OCI-LY7 (cell line): ENCODE results near the gene ACACB. TPM values are rescaled to one million over a fixed set of nuclear protein-coding genes. Genes with fewer than 3 reads are reported as not detected.

Experiments
- BruUV-seq: library from RNA; stranded (reverse); fragments of 400-500 nt; replicated peaks from 2 replicates; lab custom pipeline; 2021; lab: Mats Ljungman, UMichigan
- CTCF ChIA-PET: fragments of 300-600 bp; sonication (Branson Sonifier 250); formaldehyde crosslinking; loops from one replicate; lab custom pipeline; 2022; ENCODE audit warnings: antibody characterized with exemption; ENCODE audit not compliant: unreplicated experiment; lab: Charles Lee
- POLR2A ChIA-PET: fragments of 300-600 bp; sonication (Branson Sonifier 250); formaldehyde crosslinking; loops from one replicate; lab custom pipeline; 2022; ENCODE audit warnings: antibody characterized with exemption; lab: Charles Lee
- DNase-seq: peaks from one replicate; pipeline ENCODE4 v3.0.0-alpha.2; 2015; ENCODE audit warnings: low spot score
- H2AFZ ChIP-seq: fragments of 200-600 bp; sonication (generic), shearing (Covaris generic); 2 replicates; pipeline ENCODE4 v1.6.1; 2014; ENCODE audit warnings: mild to moderate bottlenecking, antibody characterized with exemption, low read length, moderate library complexity
- H3K27ac ChIP-seq: fragments of 200-600 bp; sonication (generic); 2 replicates; pipeline ENCODE4 v1.5.1; 2014; ENCODE audit warnings: mixed run types, low read depth, mild to moderate bottlenecking, moderate library complexity, low read length, inconsistent platforms; ENCODE audit not compliant: poor library complexity, severe bottlenecking
- H3K36me3 ChIP-seq: fragments of 200-600 bp; sonication (generic); 2 replicates; pipeline ENCODE4 v1.6.1; 2014; ENCODE audit warnings: mild to moderate bottlenecking, antibody characterized with exemption, low read length, moderate library complexity, mixed read lengths; ENCODE audit not compliant: insufficient read depth
- H3K4me1 ChIP-seq: fragments of 200-600 bp; sonication (generic); 2 replicates; pipeline ENCODE4 v1.5.1; 2014; ENCODE audit warnings: mild to moderate bottlenecking, low read length; ENCODE audit not compliant: insufficient read depth, poor library complexity, severe bottlenecking
- H3K4me2 ChIP-seq: fragments of 200-600 bp; sonication (generic); 2 replicates; pipeline ENCODE4 v1.6.1; 2014; ENCODE audit warnings: mild to moderate bottlenecking, low read length
- H3K4me3 ChIP-seq: fragments of 200-600 bp; sonication (generic); 2 replicates; pipeline ENCODE4 v1.5.1; 2014; ENCODE audit warnings: mild to moderate bottlenecking, low read depth, low read length; ENCODE audit not compliant: poor library complexity, severe bottlenecking
- H3K79me2 ChIP-seq: fragments of 200-600 bp; sonication (generic); 2 replicates; pipeline ENCODE4 v1.6.1; 2016; ENCODE audit warnings: low read depth, mild to moderate bottlenecking, low read length, moderate library complexity, mixed read lengths; ENCODE audit not compliant: insufficient read depth
- H3K9me2 ChIP-seq: fragments of 200-600 bp; sonication (generic); 2 replicates; pipeline ENCODE4 v1.6.1; 2016; ENCODE audit warnings: mild to moderate bottlenecking, low read length, mixed read lengths; ENCODE audit not compliant: insufficient read depth
- H3K9me3 ChIP-seq: fragments of 200-600 bp; sonication (generic); 2 replicates; pipeline ENCODE4 v1.6.1; 2014; ENCODE audit warnings: mild to moderate bottlenecking, mixed run types, low read length, mixed read lengths
- H4K20me1 ChIP-seq: fragments of 200-600 bp; sonication (generic); 2 replicates; pipeline ENCODE4 v1.6.1; 2014; ENCODE audit warnings: mild to moderate bottlenecking, antibody characterized with exemption, low read length, moderate library complexity, mixed read lengths; ENCODE audit not compliant: insufficient read depth
- EZH2phosphoT487 ChIP-seq: fragments of 200-600 bp; sonication (generic); IDR thresholded peaks from 2 replicates; pipeline ENCODE4 v1.6.1; 2018; ENCODE audit warnings: low read depth, borderline replicate concordance, mild to moderate bottlenecking, mixed run types, antibody characterized with exemption, low read length, moderate library complexity, mixed read lengths
- intact Hi-C: fragments of 100-400 bp; cut with micrococcal nuclease; formaldehyde crosslinking; loops from one replicate; pipeline ENCODE4 v1.10.0; 2022; ENCODE audit not compliant: unreplicated experiment
- total RNA-seq, 2 experiments: library from RNA; depleted of rRNA in 1 of 2; stranded (reverse); fragments of >200 nt in 1 of 2; shearing (Covaris generic) in 1 of 2; gene quantifications; 2 replicates each; pipeline ENCODE4 v1.2.3, GENCODE V29; 2014 to 2022
- TF ChIP-seq, protein P1 (sequence below): fragments of 200-600 bp; sonication (generic); conservative IDR thresholded peaks from 2 replicates; pipeline ENCODE4 v1.5.1; 2014; ENCODE audit warnings: mild to moderate bottlenecking, antibody characterized with exemption, low read length, moderate library complexity, mixed read lengths

The ACACB gene
- total RNA-seq, 2 experiments from 2014 or later: 19.7 to 45.1 TPM

DNA sequence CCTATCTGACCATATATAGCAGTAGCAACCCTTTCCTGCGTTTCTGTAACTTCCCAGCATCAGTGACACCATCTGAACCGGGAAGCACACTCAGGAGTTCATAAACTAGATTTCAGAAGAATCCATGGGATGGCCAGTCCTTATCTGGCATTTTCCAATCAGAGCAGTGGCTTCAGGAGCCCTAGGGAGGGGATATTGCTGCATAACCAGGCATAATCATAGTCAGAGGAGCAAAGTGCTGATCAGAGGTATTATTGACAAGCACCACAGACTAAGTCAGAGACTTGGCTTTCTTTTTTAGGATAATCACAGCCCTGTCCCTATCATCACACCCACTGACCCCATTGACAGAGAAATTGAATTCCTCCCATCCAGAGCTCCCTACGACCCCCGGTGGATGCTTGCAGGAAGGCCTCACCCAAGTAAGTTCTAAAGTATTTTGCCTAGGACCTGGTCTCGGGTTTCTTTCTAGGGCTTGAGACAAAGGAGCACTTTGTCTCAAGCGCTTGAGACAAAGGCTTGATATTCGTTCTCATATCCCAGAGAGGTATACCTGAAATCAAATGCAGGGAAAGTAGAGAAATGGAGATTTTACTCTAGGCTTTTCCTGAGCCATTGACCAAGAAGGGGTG lies 137.6 kb downstream of the ACACB start:
- no peaks in the 10 kb centered on the region for H3K9me3 ChIP-seq
- no peaks in the 10 kb centered on the region for H3K79me2 ChIP-seq
- intact Hi-C loops: no loop called here
- no peaks in the 10 kb centered on the region for H3K4me1 ChIP-seq
- ChIA-PET CTCF (no interaction called here), POLR2A (interaction anchor here (0.5 to 0.7 kb wide), 2 partner anchors 10 to 70 kb away, joined by 3 read pairs; no protein-coding TSS in a partner anchor)
- H4K20me1 ChIP-seq: no peaks in the 10 kb centered on the region
- no peaks in the 10 kb centered on the region for H3K9me2 ChIP-seq
- TF ChIP-seq EZH2phosphoT487: no peak
- TF ChIP-seq, protein P1, sequence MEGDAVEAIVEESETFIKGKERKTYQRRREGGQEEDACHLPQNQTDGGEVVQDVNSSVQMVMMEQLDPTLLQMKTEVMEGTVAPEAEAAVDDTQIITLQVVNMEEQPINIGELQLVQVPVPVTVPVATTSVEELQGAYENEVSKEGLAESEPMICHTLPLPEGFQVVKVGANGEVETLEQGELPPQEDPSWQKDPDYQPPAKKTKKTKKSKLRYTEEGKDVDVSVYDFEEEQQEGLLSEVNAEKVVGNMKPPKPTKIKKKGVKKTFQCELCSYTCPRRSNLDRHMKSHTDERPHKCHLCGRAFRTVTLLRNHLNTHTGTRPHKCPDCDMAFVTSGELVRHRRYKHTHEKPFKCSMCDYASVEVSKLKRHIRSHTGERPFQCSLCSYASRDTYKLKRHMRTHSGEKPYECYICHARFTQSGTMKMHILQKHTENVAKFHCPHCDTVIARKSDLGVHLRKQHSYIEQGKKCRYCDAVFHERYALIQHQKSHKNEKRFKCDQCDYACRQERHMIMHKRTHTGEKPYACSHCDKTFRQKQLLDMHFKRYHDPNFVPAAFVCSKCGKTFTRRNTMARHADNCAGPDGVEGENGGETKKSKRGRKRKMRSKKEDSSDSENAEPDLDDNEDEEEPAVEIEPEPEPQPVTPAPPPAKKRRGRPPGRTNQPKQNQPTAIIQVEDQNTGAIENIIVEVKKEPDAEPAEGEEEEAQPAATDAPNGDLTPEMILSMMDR: 0 out of 2 replicates have a peak, but pooled peaks have one; percentile 25
- H3K4me2 ChIP-seq: no peak overlapping the region
- DNase-seq: no peak
- BruUV-seq: no TSS peak
- no peak overlapping the region for H2AFZ ChIP-seq
- no peak overlapping the region for H3K4me3 ChIP-seq
- H3K36me3 ChIP-seq: peaks cover 3% of the 10 kb centered on the region; the same call in 1 of the 2 replicates
- H3K27ac ChIP-seq: no peak overlapping the region

DNA sequence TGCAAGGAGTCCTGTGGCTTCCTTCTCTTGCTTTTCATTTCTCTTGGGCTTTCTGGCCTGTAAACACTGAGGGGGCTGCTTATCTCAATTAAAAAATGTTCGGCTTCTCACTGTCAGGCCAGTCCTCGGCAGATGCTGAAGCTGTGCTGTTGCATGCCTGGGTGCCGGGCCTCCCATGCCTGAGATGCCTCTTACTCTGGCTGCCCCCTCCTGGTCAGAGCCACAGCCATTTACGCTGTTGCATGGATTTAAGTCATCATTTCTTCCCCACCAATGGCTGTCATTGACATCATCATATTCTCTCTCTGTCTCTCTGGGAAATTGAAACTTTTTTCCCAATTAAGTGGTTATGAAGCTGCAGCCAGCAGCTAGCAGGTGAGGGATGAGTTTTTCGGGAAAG lies 139.0 kb downstream of the ACACB start:
- no peak for TF ChIP-seq EZH2phosphoT487
- TF ChIP-seq, protein P1: peak; percentile 38
- Histone ChIP-seq H2AFZ (no peak overlapping the region), H3K36me3 (peaks cover 3% of the 10 kb centered on the region; the same call in 1 of the 2 replicates), H3K4me1 (no peaks in the 10 kb centered on the region), H3K27ac (no peak overlapping the region), H3K9me3 (no peaks in the 10 kb centered on the region), H3K9me2 (no peaks in the 10 kb centered on the region), H4K20me1 (no peaks in the 10 kb centered on the region), H3K4me3 (no peak overlapping the region), H3K79me2 (no peaks in the 10 kb centered on the region), H3K4me2 (no peak overlapping the region)
- intact Hi-C loops: no loop called here
- ChIA-PET POLR2A (no interaction called here), CTCF (no interaction called here)
- DNase-seq: peak; percentile 11
- BruUV-seq: no TSS peak

DNA sequence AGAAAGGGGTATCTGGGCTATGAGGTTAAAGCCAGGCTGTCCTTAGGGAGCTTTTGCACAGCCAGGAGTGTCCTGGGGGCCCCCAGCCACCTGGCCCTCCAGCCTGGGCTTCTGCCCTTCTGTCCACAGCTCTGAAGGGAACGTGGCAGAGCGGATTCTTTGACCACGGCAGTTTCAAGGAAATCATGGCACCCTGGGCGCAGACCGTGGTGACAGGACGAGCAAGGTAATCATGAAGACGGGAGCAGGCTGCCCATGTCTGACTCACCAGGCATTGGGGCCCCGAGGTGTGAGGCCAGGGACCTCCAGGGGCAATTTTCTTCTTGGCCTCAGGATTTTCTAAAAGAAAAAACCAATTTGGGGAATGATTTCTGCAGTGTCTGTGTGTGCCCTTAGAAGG lies 139.6 kb downstream of the ACACB start:
- POLR2A ChIA-PET: interaction anchor here (0.5 kb wide), 1 partner anchor 220 kb away, joined by 3 read pairs; no protein-coding TSS in a partner anchor
- intact Hi-C loops: no loop called here
- Histone ChIP-seq H2AFZ (no peak overlapping the region), H3K4me3 (no peak overlapping the region), H3K4me1 (no peaks in the 10 kb centered on the region), H3K9me3 (no peaks in the 10 kb centered on the region), H3K4me2 (no peak overlapping the region), H3K27ac (no peak overlapping the region), H4K20me1 (no peaks in the 10 kb centered on the region), H3K79me2 (no peaks in the 10 kb centered on the region), H3K36me3 (peaks cover 3% of the 10 kb centered on the region; the same call in 1 of the 2 replicates), H3K9me2 (no peaks in the 10 kb centered on the region)
- no peak for DNase-seq
- CTCF ChIA-PET: interaction anchor here (0.6 kb wide), 1 partner anchor 148 kb away, joined by 3 read pairs; no protein-coding TSS in a partner anchor
- no peak for TF ChIP-seq EZH2phosphoT487
- TF ChIP-seq, protein P1: no peak
- BruUV-seq: no TSS peak
